HG02870 (cell line): ENCODE measurements around the gene NES.

Experiments used
- ATAC-seq: cut with Tn5 transposase; IDR thresholded peaks from one replicate; pipeline ENCODE4 v1.9.1; 2021; ENCODE audit warnings: mild to moderate bottlenecking, moderate library complexity; ENCODE audit not compliant: unreplicated experiment

NES gene

DNA sequence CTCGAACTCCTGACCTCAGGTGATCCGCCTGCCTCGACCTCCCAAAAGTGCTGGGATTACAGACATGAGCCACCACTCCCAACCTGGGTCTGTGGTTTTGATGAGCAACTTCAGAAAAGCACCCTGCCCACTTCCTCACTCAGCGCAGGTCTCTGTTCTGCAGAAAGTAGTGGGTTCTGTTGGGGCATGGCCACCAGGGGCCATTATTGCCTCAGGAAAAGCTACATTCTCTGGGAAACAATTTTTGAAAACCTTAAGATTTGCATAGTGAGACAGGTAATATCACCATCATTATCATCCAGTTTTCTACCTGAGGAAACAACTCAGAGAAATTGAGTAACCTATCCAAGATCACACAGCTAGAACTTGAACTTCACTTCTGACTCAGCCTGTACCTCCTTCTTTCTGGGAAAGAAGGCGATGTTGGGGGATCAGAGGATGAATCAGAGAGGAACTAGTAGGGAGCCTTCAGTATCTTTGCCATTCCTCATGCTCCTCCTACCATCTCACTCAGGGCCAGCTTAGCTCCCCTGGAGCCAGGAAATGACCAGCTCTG lies 7.1 kb upstream of the NES start:
- no peak for ATAC-seq

DNA sequence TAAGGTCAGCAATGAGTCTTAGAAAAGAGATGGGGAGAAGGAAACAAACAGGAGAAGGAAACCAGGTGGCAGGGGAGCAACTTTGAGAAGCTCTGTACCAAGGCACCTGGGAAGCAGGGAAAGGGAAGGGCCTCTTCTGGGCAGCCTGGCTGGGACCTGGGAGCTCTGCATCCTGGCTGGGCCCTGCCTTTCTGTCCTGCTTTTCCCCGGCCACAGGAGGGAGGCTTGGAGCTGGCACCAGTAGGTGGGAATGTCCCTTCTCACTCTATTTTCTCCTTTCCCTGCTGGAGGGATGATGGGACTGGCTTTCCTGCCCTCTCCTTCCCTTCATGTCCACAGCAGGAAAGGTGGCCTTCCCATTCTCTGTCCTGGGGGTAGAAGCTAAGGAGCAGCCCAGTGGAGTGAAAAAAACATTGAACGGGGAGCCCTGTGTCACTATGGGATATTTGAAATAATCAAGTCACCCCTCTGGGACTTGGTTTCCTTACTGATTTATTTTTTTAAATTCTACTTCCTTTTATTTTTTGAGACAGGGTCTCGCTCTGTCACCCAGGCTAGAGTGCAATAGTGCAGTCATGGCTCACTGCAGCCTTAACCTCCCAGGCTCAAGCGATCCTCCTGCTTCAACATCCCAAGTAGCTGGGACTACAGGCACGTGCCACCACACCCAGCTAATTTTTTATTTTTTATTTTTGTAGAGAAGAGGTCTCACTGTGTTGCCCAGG lies 5.1 kb upstream of the NES start:
- no peak for ATAC-seq

DNA sequence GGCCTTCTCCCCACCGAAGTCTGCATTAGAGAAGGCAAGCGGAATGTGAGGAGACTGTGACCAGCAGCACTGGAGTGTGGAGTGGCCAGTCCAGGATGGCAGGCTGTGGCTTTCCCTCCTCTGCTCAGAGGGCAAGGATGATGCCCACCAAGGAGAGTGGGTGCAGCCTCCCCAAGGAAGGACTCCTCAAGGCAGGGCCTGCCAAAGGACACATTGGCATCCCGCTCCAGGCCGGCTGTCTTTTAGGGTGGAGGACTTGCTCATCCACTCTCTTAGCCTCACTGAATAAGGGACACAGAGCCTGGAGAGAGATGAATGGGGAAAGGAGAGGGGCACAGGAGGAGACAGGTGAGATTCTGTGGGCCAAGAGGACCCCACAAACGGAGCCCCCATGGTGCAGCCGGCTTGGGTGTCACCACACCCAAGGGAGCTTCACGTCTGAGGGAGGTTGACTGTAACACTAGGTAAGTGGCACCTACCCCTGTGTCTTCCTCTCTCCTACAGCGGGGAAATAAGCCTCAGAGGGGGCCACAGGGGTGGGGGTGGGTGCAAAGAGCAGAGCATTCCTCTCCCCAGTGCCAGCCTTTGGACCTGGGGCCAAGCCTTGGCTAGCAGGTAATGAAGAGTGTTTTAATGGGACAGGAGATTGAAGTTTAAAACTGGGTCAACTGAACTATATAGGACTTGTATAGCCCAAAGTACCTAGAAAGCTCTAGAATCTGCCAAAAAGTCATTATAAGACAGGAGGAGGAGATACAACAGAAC lies 4.2 kb upstream of the NES start:
- no peak for ATAC-seq

DNA sequence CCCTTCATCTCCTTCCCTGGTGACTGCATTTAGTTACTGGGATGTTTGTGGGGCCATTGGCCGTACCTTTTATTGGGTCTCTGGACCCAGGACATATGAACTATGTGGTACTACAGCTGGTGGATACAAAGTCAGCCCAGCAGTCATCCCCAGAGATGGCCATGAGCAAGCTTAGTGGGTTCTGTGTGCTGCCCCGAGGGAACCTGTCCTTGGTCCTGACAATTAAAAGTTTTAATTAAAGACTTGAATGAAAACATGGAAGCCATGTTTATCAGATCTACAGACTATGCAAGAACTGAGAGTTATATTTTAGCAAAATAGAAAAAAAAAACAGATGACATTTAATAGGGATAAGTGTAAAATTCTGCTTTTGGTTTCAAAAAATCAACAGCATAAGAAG lies 2.8 kb upstream of the NES start:
- no peak for ATAC-seq

DNA sequence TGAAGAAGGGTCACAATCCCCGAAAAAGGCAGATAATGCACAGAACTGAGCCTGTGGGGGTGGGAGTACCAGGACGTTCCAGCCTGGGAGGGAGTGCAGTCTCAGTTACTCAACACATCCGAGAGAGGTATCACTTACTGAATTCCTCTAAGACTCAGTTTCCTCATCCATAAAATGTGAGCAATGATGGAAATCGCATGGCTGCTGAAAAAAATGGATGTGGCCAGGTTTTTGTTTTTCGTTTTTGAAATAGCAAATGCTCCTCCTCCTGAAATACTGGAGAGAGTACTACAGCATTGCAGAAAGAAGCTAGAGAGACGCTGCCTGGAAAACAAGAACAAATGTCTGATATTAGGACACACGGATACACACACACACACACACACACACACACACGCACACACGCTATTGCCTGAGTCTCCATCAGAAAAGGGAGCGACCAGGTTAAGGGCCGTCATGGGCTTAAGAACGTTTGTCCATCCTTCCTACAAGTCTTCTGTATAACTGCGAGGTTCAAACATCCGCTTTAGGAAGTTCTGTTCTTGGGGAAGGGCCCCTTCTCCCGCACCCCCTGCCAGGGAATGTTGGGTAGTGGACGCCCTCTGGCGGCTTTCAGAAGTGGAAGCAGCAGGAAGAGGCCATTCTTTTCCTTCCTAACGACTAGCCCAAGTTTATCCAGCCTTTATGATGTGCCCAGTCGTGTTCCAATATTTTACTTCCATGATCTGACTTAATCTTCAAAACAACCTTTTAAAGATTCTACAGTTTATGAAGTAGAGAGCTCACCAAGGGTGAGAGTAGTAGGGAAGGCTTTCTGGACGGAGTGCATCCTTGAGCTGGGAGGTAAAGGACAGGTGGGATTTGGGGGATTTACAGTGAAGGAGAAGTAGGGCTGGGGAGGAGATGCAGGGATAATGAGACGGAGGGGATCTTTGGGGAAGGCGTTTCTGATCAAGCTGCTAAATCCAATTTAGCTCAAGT lies 699 bp upstream of the NES start:
- no peak for ATAC-seq

DNA sequence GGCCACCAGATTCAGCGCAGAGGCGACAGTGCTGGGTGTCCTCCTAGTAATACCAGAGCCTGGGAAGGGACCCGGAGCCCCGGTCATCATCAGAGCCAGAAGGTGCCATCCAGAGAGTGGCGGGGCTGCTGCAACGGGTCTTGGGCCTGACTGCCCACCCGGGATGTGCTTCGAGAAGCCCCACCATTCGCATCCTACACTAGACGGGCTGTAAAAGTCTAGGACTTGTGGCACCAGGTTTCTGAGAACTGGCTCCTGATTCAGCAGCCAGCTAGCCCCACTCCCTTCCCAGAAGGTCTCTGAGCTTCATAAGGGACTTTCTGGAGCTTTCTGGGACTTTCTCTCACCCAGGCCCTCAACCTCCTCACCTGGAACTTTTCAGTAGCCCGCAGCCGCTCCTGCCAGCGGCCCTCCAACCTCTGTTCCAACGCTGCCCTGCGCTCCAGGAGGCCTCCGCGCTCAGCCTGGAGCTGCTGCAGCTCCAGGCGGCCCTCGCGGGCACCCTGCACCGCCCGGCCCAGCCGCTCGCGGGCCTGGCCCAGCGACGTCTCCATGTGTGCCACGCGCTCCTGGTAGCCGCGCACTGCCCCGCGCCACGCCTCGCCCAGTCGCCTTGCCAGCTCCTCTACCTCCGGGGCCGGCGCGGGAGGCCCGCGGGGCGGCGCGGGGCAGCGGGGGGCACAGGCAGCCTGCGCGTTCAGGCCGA lies 940 bp downstream of the NES start:
- no peak for ATAC-seq

DNA sequence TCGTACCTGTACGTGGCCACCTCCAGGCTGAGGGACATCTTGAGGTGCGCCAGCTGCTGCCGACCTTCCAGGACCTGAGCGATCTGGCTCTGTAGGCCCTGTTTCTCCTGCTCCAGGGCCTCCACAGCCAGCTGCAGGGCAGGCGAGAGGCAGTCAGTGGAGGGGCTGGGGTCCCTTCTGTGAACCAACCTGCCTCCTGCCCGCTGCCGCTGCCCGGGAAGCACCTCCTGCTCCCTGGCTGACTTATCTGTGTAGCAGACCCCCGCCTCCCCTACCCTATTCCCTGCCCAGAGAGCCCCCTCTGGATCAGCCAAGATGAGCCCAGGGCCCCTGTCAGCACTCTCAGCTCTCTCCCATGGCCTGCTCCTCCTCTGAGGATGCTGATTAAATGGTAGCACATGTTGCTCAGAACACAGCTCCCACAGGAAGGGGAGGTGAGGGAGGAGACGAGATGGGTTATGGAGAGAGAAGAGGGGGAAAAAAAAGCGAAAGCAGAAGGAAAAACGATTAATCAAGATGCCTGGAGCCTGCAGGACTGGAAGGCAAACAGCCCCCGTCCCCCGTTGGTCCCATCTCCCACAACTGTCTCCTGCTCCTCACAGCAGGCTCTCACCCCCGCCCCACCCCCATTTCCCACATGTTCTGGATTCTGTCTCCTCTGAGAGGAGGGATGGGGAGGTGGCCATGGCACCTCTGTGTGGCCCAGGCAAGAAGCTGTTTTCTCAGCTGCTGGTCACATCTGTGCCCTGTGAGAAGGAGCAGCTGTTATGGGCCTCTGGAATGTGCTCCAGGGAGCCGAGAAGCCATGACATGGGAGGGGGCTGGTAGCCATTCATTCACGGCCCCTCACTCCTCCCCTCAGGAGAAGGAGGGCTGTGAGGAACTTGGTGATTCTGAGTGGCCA lies 1.7 kb downstream of the NES start:
- no peak for ATAC-seq

DNA sequence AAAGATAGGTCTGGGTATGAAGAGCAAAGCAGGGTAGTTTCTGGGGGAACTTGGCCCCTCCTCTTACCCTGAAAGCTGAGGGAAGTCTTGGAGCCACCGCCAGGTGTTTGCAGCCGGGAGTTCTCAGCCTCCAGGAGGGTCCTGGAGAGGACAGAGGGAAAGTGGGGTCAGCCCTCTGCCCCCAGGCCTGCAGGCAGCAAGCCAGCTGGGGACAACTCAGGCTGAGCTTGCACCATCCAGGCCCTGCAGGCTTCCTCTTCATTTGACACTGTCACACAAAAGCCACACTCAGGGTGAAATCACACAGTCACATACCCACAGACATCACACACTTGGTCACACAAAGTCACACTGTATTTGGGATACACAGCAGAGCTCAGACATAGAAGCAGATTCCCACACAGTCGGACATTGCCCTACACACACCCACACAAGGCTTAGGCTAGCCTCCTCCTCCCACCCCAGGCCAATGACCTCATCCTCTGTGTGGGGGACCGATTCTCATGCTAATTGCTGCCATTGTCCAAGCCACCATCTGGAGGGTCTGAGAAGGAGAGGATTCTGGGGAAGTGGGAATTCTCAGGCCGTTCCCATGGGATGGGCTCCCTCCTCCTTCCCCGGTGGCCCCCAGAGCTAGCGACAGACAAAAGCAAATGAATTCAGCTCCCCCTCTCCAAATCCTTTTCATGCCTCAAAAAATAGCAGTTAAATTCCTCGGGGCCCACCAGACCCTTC lies 3.7 kb downstream of the NES start:
- no peak for ATAC-seq

DNA sequence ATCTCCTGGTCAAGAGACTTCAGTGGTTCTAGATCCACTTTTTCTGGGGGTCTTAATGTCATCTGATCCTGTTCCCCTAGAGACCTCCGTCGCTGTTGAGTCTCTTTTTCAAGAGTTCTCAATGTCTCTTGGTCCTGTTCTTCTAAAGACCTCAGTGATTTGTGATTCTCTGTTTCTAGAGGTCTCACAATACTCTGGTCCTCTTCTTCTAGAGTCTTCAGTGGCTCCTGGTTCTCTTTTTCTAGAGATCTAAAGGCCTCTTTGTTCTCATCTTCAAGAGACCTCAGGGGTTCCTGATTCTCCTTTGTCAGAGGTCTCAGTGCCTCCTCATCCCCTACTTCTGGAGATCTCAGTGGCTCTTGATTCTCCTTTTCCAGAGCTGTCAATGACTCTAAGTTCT lies 5.4 kb downstream of the NES start:
- no peak for ATAC-seq

DNA sequence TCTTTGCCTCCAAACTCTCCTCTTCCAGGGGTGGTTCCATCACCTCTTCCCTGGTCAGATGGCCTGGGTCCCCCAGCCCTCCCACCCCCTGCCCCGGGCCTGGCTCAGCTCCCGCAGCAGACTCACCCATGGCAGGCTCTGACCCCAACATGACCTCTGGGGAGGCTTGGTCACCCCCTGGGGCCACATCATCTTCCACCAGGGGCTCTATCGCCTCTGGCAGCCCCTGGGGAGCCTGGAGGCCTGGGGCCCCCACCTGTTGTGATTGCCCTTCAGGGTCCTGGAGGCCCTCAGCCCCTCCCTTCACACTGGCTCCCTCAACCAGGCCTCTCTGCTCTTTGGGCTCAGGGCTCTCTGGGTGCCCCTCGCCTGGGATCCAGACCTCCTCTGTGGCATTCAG lies 6.4 kb downstream of the NES start:
- ATAC-seq, result no peak

DNA sequence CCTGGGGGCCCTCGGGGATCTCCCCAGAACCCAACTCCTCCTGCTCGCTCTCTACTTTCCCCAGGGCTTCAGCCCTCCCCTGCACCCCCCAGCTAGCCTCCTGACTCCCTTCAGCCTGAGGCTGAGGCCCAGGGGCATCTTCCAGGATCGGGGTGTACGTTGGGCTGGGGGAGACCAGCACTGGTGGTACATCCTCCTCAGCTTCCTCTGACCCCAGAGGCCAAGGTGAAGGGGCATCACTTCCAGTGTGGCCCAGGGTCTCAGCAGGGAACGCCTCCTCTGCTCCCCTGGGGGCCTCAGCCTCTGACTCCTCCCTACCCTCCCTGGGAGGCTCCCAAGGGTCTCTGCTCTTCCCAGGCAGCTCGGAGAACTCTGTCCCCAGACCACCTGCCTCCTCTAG lies 6.8 kb downstream of the NES start:
- ATAC-seq, result no peak

DNA sequence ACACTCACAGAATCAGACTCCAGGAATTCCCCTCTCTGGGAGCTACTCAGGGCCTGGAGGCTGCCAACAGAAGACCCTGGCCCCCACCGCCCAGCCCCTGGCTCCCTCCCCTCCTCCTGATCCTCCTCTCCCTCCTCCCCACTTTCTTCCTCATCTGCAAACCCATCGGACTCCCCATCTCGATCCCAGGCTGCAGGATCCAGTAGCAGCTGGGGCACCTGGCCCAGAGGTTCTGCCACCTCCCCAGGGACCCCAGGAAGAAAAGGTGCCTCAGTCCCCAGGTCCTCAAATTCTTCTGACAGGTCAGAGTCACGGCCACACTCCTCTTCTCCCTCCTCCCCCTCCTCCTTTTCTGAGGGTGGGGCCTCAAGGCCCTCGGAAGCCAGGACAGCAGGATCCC lies 7.4 kb downstream of the NES start:
- no peak for ATAC-seq

DNA sequence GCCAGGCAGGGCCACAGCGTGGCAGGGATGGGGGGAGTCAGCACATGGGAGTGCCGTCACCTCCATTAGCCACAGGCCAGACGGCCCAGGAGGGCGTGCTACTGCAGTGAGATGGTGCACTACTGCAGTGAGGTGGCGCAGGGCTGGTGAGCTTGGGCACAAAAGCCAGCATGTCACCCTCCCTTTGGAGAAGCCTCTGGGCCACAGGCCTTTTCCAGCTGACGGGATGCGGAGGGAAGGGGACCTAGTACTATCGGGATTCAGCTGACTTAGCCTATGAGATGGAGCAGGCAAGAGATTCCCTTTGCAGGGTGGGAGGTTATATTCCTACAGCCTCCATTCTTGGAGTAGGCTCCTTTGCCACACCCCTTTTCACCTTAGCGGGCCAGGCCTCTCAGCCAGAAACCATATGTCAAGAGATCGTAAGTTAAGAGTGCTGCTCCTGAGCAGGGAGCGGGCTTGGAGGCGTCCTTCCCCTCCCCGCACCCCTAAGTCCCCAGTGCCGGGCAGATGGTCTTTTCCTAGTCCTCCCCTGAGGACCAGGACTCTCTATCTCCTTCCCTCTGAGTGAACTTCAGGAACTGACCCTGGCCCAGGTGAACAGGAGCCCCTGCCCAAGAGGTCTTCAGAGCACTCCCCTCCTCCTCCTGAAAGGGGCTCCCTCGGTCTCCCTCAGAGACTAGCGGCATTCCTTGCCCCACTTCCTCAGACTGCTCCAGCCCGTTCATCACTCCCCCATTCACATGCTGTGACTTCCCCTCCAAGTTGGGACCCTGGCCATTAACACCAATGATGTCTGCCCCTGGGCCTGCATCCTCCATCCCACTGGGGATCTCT lies 8.2 kb downstream of the NES start:
- ATAC-seq, result no peak

DNA sequence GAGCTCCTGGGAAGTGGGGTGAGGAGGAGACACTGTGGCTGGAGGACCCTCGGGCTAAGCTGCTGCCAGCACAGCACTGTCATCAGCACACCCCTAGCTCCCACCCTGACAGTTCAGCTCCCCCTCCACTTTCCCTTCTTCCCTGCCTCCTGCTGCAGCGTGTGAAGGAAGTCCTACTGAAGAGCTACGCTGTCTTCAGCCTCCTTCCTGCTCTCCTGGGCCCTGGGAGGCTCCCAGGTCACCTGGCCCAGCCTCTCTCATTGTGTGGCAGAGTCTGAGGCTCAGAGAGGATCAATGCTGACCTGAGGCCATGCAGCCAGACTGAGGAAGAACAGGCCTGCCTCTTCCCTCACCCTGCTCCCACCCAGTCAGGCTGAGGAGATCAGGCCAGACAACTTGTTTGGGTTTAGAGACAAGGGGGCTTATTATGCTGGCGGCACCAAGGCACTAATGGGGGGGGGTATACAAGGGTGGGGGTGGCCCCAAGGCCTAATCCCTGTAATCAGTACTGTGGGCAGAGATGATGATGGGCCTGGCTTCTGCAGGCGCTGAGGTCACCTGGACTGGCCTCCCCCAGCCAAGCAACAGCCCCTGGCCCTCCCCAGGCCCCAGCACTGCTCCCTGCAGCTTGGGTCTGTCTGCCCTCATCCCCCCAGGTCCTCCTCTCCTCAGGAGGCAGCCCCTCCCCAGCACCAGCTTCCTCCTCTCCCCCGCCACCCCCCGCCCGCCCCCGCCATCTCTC lies 9.1 kb downstream of the NES start:
- no peak for ATAC-seq

DNA sequence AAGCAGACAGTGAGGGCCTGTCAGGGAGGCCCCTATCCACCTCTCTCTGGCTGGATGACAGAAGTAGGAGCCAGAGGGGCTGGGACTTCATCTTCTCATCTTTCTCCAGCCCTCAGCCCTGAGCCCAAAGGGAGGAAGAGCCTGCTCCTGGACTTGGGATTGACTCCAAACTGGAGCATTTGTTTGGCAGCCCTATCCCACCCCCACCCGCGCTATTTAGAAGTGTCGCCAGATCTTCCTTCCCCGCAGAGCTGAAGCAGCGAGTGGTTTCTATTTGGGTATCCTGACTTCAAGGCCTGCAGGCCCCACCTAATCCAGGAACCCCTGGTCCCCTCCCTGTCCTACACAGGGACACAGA lies 9.6 kb downstream of the NES start:
- ATAC-seq, result no peak

DNA sequence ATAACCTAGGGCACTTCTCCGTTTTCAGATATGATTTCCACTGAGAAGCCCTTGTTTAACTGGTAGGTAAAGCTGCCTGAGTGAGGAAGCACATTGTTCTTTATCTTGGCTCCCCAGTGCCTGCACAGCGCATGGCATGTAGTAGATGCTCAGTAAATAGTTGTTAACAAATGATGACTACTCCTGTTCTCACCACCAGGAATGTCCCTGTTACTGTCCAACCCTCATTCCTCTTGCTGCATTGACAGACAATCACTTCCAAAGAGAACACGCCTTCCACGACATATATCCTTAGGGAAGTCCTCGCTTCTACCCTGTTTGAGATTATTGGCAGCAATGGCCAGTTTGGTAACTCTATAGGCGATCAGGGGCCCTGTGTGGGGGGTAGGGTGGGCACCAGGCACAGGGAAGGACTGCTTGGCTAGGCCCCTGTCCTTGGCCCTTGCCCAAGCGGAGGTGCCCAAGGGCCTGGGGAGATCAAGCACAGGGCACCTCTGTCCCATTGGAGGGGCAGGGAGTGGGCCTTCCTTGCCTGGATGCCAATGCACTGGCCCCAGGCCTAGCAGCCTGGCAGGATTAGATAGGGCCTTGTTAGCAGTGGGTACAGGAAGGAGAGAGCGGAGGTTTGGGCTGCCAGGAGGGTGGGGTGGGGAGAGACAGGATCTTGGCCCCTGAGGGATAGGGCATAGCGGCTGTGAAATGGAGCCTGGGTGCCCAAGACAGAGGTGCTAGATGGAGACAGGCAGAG lies 10.2 kb downstream of the NES start:
- no peak for ATAC-seq

DNA sequence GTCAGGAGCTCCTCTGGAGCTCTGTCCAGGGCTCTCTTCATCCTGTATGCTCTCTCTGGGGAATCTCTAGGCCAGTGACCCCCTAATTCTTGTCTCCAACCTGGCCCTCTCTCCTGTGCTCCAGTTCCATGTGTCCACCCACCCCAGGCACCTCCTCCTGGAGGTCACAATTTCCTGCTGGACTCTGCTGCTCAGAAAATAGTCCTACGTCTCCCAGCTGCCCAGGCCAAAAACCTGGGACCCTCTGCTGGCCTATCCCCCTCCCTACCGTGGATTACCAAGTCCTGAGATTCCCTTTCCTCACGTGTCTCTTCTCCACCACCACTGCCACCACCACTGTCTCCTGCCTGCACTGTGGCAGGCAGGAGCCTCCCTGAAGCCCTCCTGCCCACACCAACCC lies 11.7 kb downstream of the NES start:
- ATAC-seq, result no peak
